Cerebellar cortex (tissue), 1 donor: ENCODE measurements around the gene FBXW5.

Experiments used
- DNase-seq: peaks from one replicate; pipeline ENCODE4 v3.0.0-alpha.2; 2015; ENCODE audit warnings: low spot score

The FBXW5 gene

GRCh38 chr9:136961279-136962065 lies 16.9 kb upstream of the FBXW5 start:
- DNase-seq, result peak; percentile 86

GRCh38 chr9:136960938-136961275 lies 16.4 kb upstream of the FBXW5 start:
- no peak for DNase-seq

DNA sequence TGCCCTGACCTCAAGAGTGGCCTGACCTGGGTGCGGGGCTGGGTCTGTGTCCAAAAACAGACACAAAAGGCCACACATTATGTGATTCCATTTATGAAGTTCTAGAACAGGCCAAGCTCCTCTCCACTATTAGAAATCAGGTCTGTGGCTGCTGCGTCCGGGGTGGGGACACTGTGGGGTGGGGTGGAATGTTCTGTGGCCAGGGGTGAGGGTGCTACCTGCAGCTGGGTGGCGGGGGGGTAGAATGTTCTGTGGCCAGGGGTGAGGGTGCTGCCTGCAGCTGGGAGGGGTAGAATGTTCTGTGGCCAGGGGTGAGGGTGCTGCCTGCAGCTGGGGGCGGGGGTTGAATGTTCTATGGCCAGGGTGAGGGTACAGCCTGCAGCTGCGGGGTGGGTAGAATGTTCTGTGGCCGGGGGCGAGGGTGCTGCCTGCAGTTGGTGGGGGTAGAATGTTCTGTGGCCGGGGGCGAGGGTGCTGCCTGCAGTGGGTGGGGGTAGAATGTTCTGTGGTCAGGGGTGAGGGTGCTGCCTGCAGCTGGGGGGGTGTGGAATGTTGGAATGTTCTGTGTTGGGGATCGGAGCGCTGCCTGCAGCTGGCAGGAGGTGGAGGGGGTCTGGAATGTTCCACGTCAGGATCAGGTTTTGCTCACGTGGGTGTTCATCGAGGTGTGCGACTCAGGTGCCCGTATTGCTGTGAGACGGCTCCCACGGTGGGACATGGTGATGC lies 15.8 kb upstream of the FBXW5 start:
- no peak for DNase-seq

DNA sequence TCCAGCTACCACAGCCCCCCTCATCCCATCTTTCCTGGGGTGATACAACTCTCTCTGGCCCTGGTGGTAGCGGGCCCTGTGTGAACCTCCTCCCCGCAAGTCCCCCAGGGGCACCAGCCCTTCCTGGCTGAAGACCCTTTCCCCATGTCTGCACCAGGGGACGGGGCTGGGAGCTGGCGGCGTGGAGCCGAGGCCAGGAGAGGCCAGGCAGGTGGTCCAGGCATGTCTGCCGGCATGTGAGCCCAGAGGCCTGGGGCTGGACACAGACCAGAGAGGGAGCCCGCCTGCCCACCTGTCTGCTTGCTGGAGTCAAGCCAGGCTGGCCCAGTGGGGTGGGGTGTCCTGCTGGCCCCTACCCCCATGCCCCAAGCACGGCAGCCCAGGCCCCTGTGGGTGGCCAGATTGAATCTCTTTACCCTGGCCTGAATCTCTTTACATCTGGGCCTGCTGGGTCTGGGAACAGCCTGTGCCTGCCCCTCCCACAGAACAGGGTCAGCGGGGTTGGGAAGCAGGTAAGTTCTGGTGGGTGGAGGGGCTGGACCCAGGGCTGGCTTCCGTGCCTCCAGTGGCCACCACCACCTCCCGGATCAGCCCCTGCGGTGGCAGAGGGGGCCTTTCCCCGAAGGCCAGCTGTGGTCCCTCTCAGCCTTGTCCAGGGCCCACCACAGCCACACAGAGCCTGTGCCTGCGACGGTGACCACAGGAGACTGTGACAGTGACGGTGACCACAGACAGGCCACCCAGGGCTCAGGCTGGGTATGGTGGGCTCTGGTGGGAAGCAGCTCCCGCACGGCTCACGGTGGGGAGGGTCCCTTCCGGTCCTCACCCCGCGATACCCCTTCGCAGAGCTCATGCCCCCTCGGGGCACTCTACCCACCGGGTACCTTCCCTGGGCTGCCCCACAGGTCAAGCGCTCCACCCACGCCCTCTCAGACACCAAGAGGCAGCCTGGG lies 14.6 kb upstream of the FBXW5 start:
- DNase-seq, result no peak

DNA sequence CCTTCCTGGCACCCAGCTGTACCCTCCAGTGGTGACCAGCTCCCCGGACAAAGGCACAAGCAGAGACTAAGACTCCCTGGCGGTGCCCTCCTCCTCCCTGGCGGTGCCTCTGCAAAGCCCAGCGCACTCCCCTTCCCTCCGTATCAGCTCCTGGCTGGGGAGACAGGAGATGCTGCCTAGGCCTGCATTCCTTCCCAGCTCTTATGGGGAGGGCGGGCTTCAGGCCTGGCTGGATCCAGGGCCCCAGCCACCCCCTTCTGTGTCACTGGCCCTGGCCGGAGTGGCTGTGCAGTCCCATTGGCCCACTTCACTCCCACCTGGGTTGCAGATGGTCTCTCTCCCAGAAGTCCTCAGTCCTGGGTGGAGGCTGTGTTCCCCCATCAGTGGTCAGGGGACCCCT lies 13.9 kb upstream of the FBXW5 start:
- no peak for DNase-seq

DNA sequence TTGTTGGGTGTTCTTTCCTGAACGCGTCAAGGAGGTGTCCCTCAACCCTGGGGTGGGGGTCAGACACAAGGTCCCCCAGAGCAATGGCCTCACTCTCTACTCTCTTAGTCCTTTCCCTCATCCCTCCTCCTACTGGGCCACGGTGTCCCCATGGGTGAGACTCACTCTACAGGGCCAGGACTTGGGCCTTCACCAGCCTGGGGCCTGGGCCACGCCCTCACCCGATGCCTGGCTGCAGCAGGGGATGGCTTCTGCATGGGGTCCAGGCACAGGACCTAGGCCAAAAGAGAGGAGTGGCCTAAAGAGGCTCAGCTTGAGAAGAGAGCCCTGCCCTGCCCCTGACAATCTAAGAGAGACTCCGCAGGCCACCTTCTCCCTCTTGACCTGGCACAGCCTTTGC lies 13.4 kb upstream of the FBXW5 start:
- no peak for DNase-seq

DNA sequence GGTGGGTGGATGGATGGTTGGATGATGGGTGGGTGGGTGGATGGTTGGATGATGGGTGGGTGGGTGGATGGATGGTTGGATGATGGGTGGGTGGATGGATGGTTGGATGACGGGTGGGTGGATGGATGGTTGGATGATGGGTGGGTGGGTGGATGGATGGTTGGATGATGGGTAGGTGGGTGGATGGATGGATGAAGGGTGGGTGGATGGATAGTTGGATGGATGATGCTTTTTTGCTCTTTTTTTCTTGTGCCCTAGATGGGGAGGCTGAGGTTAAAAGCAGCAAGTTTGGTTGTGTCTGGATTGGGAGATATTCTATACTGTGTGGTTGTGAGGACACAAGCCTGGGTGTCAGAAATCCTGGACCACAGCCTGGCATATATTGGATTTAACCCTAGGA lies 12.9 kb upstream of the FBXW5 start:
- no peak for DNase-seq

DNA sequence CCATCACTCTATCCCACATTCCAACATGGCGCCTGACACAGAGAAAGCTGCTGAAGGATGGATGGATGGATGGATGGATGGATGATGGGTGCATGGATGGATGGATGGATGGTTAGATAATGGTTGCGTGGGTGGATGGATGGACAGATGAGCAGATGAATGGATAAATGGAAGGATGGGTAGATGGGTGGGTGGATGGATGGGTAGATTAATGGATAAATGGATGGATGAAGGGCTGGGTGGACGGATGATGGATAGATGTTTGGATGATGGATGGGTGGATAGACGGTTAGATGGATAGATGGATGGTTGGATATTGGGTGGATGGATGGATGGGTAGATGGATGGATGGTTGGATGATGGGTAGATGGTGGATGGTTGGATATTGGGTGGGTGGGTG lies 12.1 kb upstream of the FBXW5 start:
- DNase-seq, result no peak

DNA sequence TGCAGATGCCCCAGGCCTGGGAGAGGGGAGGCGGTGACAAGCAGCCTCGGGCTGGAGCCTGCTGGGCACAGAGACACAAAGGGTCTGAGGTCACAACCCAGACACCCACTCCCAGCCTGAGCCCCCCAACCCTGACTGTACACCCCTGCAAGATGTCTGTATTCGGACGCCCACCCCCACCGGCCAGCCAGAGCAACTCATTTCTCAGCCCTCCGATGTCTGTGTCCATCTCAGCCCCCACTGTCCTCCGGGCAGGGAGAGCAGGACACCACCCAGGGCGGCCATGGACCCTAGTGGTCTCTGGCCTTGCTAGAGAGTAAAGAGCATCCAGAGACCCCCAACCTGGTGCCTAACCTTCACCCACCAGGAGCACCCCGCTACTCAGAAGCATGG lies 11.4 kb upstream of the FBXW5 start:
- no peak for DNase-seq

DNA sequence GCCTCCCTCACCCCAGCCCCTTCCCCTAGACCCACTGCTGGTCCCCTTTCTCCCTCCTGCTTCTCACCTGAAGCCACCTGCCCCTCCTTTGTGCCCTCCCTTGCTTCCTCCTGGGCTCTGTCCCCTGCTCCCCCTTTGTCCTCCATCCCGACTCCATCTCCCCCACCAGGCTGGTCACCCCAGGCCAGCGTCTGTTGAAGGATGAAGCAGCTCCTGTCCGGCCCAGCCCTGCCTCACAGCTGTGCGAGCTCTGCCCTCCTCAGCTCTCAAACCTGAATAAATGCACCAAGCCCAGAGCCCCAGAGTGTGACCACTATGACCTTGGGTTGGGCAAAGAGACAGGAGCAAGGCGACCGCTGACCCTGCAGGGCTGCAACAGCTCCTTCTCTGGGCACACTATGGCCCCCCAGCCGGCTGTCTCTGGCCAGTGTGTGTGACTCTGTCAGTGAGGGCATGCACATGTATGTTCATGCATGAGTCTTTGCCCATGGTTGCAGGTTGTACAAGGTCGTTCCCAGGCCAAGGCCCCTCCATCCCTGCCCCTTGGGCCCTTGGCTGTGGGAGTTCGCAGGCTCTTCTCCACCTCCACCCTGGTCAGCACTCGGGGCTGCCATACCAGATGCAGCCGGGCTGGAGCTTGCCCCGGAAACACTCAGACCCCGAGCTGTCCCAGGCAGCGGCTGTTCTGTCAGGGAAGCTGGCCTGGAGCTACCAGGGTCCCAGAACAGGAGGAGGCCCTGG lies 10.8 kb upstream of the FBXW5 start:
- no peak for DNase-seq

DNA sequence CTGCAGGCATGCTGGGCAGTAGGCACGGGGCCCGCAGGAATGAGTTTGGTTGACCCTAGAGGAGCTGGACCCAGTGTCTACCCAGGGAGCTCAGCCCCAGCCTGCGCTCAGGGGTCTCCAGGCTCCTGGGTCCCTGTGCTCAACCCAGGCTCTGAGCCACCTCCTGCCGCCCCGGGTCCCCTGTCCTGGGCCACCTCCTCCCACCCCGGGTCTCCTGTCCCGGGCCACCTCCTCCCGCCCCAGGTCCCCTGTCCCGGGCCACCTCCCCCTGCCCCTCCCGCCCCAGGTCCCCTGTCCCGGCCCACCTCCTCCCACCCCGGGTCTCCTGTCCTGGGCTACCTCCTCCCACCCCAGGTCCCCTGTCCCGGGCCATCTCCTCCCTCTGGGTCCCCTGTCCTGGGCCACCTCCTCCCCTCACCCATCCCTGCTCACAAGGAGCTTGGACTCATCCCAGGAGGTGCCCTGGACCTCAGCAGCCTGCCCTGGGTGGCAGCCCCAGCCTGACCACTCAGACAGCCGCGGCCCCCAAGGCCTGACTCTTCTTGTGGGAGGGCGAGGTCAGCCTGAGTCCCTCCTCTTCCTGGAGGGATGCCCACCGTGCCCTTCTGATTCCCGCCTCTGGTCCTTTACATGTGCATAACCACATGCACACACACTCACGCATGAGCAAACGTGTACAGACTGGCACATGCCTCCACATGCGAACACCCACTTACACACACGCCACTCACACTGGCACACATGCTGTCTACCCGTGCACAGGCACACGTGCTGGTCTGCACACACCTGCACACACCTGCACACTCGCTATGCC lies 9.9 kb upstream of the FBXW5 start:
- no peak for DNase-seq

DNA sequence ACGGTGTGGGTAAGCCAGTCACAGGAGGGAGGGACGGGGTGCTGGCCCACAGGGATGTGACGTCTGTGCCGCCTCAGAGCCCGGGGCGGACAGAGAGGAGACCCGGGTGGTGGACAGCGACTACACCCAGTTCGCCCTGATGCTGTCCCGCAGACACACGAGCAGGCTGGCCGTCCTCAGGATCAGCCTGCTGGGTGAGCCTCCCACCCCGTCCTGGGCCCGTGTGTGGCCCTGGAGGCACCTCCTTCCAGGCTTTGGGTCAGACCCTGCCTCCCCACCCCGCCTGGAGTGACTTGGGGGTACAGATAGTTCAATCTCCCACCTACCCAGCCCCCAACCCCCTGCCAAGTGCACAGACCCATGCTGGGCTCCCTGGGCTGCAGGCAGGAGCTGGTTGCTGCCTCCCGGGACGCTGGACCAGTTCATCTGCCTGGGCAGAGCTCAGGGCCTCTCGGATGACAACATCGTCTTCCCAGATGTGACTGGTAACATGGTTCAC lies 9.3 kb upstream of the FBXW5 start:
- DNase-seq, result no peak

DNA sequence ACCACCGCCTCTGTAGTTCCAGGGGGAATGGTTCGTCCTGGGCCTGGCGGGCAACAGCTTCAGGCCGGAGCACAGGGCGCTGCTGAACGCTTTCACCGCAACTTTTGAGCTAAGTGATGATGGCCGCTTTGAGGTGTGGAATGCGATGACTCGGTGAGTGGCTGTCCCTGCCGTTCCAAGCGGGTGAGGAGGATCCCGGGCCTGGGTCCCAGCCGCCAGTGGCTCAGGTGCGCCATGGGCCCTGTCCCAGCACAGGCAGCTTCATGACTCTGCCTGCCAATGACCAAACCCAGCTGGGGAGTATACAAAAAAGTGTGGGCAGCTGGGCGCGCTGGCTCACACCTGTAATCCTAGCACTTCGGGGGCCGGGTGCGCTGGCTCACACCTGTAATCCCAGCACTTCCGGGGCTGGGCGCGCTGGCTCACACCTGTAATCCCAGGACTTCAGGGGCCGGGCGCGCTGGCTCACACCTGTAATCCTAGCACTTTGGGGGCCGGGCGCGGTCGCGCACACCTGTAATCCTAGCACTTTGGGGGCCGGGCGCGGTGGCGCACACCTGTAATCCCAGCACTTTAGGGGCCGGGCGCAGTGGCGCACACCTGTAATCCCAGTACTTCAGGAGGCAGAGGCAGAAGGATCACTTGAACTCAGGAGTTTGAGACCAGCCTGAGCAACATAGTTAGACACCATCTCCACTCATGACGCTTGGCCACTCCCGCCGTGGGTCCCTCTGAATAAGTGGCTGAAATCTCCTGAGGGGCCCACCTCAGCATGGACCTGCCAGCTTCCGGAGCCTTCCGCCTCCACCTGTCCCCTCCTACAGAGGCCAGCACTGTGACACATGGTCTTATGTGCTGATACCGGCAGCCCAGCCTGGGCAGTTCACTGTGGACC lies 8.6 kb upstream of the FBXW5 start:
- DNase-seq, result no peak

GRCh38 chr9:136952321-136952850 lies 7.8 kb upstream of the FBXW5 start:
- DNase-seq, result no peak

DNA sequence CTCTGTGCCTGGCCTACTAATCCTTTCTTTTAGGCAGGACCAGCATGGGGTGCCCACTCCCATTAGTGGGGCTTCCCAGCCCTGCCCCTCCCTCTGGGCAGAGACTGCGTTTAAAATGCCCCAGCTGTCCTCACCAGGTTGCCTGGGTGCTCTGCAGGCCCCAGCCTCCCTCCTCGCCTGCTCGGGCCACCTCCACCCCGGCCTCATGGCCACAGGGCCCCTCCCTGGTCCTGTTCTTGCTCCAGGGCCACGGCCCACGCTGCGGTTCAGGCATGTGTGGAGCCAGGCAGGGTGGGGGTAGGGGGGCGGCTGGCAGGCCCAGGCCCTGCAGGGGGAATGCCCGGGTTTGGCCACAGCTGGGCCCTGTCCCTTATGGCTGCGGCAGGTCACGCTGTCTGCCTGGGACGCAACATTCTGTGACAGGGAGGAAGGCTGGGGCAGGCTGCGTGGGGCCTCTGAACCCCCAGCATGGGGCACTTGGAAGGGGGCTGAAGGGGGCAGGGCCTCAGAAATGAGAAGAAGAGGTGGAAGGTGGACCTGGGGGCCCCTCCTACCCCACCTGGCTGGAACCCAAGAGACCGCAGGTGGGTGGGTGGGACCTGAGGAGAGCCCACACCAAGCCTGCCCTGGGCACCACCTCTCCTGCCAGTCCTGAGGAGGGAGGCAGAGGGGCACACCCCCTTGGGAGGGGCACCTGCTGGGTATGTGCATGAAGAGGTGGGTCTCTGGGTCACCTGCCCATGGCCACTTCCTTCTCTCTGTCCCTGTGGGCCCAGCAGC lies 7.2 kb upstream of the FBXW5 start, which contains the start of gene LCN12:
TSS of gene LCN12 (plus strand) at position 733 of the 780 bp plus-strand sequence. CDS start 55 bp downstream, outside the sequence.
- no peak for DNase-seq

DNA sequence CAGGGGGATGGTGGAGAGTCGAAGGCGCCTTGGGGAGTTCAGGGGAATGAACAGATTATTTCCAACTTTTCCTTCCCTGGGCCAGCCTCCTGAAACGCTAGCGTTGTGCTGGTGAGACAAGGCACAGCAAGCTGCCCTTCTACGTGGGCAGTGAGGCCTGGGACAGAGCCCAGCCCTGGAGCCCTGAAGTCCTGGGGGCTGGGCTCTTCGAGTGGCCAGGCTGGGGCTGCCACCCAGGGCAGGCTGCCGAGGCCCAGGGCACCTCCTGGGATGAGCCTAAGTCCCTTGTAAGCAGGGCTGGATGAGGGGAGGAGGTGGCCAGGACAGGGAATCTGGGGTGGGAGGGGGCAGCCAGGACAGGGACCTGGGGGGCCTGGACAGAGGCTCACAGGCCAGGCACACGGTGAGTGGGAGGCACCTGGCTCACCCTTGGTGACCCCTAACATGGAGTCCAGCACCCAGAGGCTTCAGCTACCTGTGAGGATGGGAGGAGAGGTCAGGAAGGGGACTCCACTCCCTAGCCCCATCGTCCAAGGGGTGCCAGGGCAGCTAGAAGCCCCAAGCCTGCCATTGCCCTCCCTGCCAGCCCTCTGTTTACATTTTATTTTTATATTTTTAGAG lies 6.2 kb upstream of the FBXW5 start:
- no peak for DNase-seq

- peak; percentile 97 for DNase-seq
Measured at GRCh38 chr9:136949817-136950655, 5.5 kb upstream of the FBXW5 start.
